Glutamatergic neuron (in vitro differentiated cells): ENCODE results near the gene VMP1. TPM values are rescaled to one million over a fixed set of nuclear protein-coding genes. Genes with fewer than 3 reads are reported as not detected.

Experiments
- DNase-seq: peaks from one replicate; pipeline ENCODE4 v3.0.0; 2022
- H3K27ac Mint-ChIP-seq: one replicate; pipeline ENCODE4 v1.8.0; 2020; ENCODE audit warnings: mild to moderate bottlenecking, mixed read lengths, inconsistent platforms; ENCODE audit not compliant: unreplicated experiment
- H3K27me3 Mint-ChIP-seq: one replicate; pipeline ENCODE4 v1.8.0; 2020; ENCODE audit warnings: mild to moderate bottlenecking, moderate library complexity, mixed read lengths, inconsistent platforms; ENCODE audit not compliant: unreplicated experiment
- H3K36me3 Mint-ChIP-seq: one replicate; pipeline ENCODE4 v1.8.0; 2020; ENCODE audit warnings: mild to moderate bottlenecking, mixed read lengths, inconsistent platforms; ENCODE audit not compliant: unreplicated experiment
- H3K4me1 Mint-ChIP-seq: one replicate; pipeline ENCODE4 v1.8.0; 2020; ENCODE audit warnings: mild to moderate bottlenecking, low read depth, mixed read lengths, inconsistent platforms; ENCODE audit not compliant: unreplicated experiment
- H3K4me3 Mint-ChIP-seq: one replicate; pipeline ENCODE4 v1.8.0; 2020; ENCODE audit warnings: mild to moderate bottlenecking, mixed read lengths, inconsistent platforms; ENCODE audit not compliant: unreplicated experiment
- H3K9me3 Mint-ChIP-seq: one replicate; pipeline ENCODE4 v1.8.0; 2020; ENCODE audit warnings: mild to moderate bottlenecking, moderate library complexity, mixed read lengths, inconsistent platforms; ENCODE audit not compliant: unreplicated experiment
- CTCF ChIP-seq: fragments of 200-600 bp; sonication (generic); IDR thresholded peaks from one replicate; pipeline ENCODE4 v1.5.0; 2021; ENCODE audit not compliant: partially characterized antibody, unreplicated experiment
- total RNA-seq: library from RNA; stranded (reverse); fragmentation: NEBNext Ultra II Directional; extraction: Animal tissue kit (Norgen Biotek cat#: 25700); gene quantifications from one replicate; pipeline ENCODE4 v1.2.1, GENCODE V29; 2021; ENCODE audit not compliant: unreplicated experiment

The VMP1 gene
- total RNA-seq, 1 donor from 2014 or later, result 64.1 TPM

GRCh38 chr17:59671386-59671785, 36.1 kb upstream of the VMP1 start:
- no peak overlapping the region for H3K27ac Mint-ChIP-seq

GRCh38 chr17:59675231-59675630, 32.2 kb upstream of the VMP1 start:
- no peak for TF ChIP-seq CTCF
- no peaks in the 10 kb centered on the region for H3K4me1 Mint-ChIP-seq
- no peak overlapping the region for H3K4me3 Mint-ChIP-seq
- H3K27me3 Mint-ChIP-seq, result no peaks in the 10 kb centered on the region
- no peaks in the 10 kb centered on the region for H3K9me3 Mint-ChIP-seq
- no peak for DNase-seq
- H3K27ac Mint-ChIP-seq, result no peak overlapping the region
- no peaks in the 10 kb centered on the region for H3K36me3 Mint-ChIP-seq

More at GRCh38 chr17:59671386-59671785, 36.1 kb upstream of the VMP1 start:
- no peak for DNase-seq
- Mint-ChIP-seq H3K4me1 (no peaks in the 10 kb centered on the region), H3K36me3 (no peaks in the 10 kb centered on the region), H3K9me3 (no peaks in the 10 kb centered on the region), H3K4me3 (no peak overlapping the region), H3K27me3 (no peaks in the 10 kb centered on the region)
- no peak for TF ChIP-seq CTCF

GRCh38 chr17:59676716-59677115, 30.7 kb upstream of the VMP1 start:
- DNase-seq, result no peak
- H3K27ac Mint-ChIP-seq, result no peak overlapping the region
- no peaks in the 10 kb centered on the region for H3K9me3 Mint-ChIP-seq
- H3K4me1 Mint-ChIP-seq, result no peaks in the 10 kb centered on the region
- H3K36me3 Mint-ChIP-seq, result no peaks in the 10 kb centered on the region
- TF ChIP-seq CTCF, result no peak
- no peaks in the 10 kb centered on the region for H3K27me3 Mint-ChIP-seq
- H3K4me3 Mint-ChIP-seq, result no peak overlapping the region

- no peak overlapping the region for H3K27ac Mint-ChIP-seq
- H3K9me3 Mint-ChIP-seq, result no peaks in the 10 kb centered on the region
- H3K27me3 Mint-ChIP-seq, result no peaks in the 10 kb centered on the region
- no peak for DNase-seq
- TF ChIP-seq CTCF, result no peak
- H3K36me3 Mint-ChIP-seq, result no peaks in the 10 kb centered on the region
- H3K4me3 Mint-ChIP-seq, result no peak overlapping the region
- no peaks in the 10 kb centered on the region for H3K4me1 Mint-ChIP-seq
Measured at GRCh38 chr17:59678918-59679317, 28.5 kb upstream of the VMP1 start.

GRCh38 chr17:59680314-59680713, 27.1 kb upstream of the VMP1 start:
- Mint-ChIP-seq H3K27me3 (no peaks in the 10 kb centered on the region), H3K4me3 (no peak overlapping the region), H3K36me3 (no peaks in the 10 kb centered on the region), H3K4me1 (no peaks in the 10 kb centered on the region), H3K27ac (no peak overlapping the region), H3K9me3 (no peaks in the 10 kb centered on the region)
- TF ChIP-seq CTCF, result no peak
- DNase-seq, result no peak
